ENCODE results near the gene CIAO2B. TPM values are rescaled to one million over a fixed set of nuclear protein-coding genes. Genes with fewer than 3 reads are reported as not detected.

CIAO2B gene
- total RNA-seq, 5 donors from 2014 or later (not counting 1 experiment from before 2014, with no cell fraction given) = 55.3 to 66.8 (median 62.4) TPM

DNA sequence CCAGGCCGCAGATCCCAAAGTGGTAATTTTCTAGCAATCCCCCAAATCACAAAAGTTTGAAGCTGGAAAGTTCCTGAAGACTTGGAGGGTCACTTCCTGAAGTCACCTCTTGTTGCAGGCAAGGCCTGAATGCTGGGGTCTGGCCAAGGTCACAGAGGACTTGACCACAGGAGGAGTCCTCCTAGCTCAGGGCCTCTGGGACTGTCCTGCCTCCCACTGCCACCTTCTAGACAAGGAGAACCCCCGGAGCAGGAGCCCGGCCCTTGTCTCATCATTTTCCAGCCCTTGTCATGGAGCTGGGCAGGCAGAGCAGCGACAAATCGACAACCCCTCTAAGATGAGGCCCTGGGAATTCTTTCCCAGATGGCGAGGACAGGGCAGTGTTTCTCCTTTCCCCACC is 15.8 kb downstream of the CIAO2B start:
- Histone ChIP-seq H3K27me3 (replicated peaks in 1 of 2; ENCODE audit: control insufficient read depth in 2 of 2, extremely low read depth in 1 of 2, insufficient read depth in 2 of 2, low read length in 1 of 2) (peaks cover 0 to 60% of the 10 kb centered on the region in 2 experiments), H3K4me3 (ENCODE audit: control insufficient read depth in 1 of 2, extremely low read depth in 1 of 2, low read length in 1 of 2) (no peak overlapping the region), H3K36me3 (ENCODE audit: control insufficient read depth in 2 of 2, extremely low read depth in 1 of 2, insufficient read depth in 1 of 2, low read length in 1 of 2) (no peaks in the 10 kb centered on the region), H3K4me1 (ENCODE audit: control insufficient read depth in 1 of 2, extremely low read depth in 1 of 2, insufficient read depth in 2 of 2, low read length in 2 of 2) (no peaks in the 10 kb centered on the region), H3K27ac (ENCODE audit: low read length) (no peak overlapping the region), H3K9me3 (no peaks in the 10 kb centered on the region)
- 78% methylated on average over 5 of the region's 6 CpGs for WGBS (ENCODE audit: insufficient coverage)
- Mint-ChIP-seq H3K4me3 (no peak overlapping the region), H3K36me3 (no peaks in the 10 kb centered on the region), H3K27me3 (peaks cover 13 to 31% of the 10 kb centered on the region in 2 donors), H3K27ac (no peak overlapping the region), H3K4me1 (peaks cover 0 to 2% (median 0%) of the 10 kb centered on the region in 3 donors), H3K9me3 (no peaks in the 10 kb centered on the region)
- no peak for ATAC-seq (replicated peaks in 1 of 4)
- DNase-seq = no peak
- CTCF ChIA-PET = no interaction called here
- POLR2A ChIA-PET = no interaction called here

DNA sequence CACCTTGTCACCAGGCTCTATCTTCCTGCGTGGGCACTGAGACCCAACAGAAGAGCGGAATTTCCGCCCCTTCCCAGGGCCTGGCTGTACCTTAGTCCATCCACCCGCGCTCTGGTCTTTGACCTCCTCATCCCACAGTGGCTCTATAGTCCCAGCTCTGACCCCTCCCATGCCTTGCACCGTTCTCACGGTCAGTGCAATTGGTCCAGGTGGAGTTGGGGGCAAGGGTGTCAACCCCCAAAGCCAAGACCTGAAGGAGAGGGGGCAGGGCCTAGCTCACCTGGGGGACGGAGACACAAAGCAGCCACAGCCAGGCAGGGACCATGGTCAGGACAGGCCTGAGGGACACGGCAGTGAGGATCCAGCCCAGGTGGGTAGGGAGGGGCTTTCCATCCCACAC is 16.5 kb downstream of the CIAO2B start:
- Mint-ChIP-seq H3K27ac (no peak overlapping the region), H3K4me1 (no peaks in the 10 kb centered on the region), H3K27me3 (peaks cover 9 to 24% of the 10 kb centered on the region in 2 donors), H3K36me3 (no peaks in the 10 kb centered on the region), H3K9me3 (no peaks in the 10 kb centered on the region), H3K4me3 (no peak overlapping the region)
- Histone ChIP-seq H3K4me1 (ENCODE audit: control insufficient read depth in 1 of 2, extremely low read depth in 1 of 2, insufficient read depth in 2 of 2, low read length in 2 of 2) (no peaks in the 10 kb centered on the region), H3K4me3 (ENCODE audit: control insufficient read depth in 1 of 2, extremely low read depth in 1 of 2, low read length in 1 of 2) (no peak overlapping the region), H3K36me3 (ENCODE audit: control insufficient read depth in 2 of 2, extremely low read depth in 1 of 2, insufficient read depth in 1 of 2, low read length in 1 of 2) (no peaks in the 10 kb centered on the region), H3K9me3 (no peaks in the 10 kb centered on the region), H3K27me3 (replicated peaks in 1 of 2; ENCODE audit: control insufficient read depth in 2 of 2, extremely low read depth in 1 of 2, insufficient read depth in 2 of 2, low read length in 1 of 2) (peaks cover 0 to 57% of the 10 kb centered on the region in 2 experiments), H3K27ac (ENCODE audit: low read length) (no peak overlapping the region)
- WGBS (ENCODE audit: insufficient coverage) = 80% methylated on average over 3 of the region's 9 CpGs
- POLR2A ChIA-PET = no interaction called here
- no peak for DNase-seq
- CTCF ChIA-PET = no interaction called here
- ATAC-seq (replicated peaks in 1 of 4) = no peak

DNA sequence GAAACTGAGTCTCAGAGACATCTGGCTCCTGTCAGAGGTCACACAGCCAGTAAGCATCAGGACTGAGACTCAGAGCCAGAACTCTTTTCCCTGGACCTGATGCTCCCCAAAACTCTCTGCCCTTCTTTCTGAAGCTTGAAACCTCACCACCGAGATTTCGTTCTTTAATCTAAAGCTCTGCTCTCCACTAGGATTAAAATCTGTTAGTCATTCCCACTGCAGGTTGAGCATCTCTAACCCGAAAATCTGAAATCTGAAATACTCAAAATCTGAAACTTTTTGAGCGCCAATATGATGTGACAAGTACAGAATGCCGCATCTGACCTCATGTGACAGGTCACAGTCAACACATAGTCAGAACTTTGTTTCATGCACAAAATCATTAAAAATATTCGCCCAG is 17.7 kb downstream of the CIAO2B start:
- H3K9me3 ChIP-seq = no peaks in the 10 kb centered on the region
- H3K27ac ChIP-seq (ENCODE audit: low read length) = no peak overlapping the region
- no peak overlapping the region for H3K4me3 ChIP-seq (ENCODE audit: control insufficient read depth in 1 of 2, extremely low read depth in 1 of 2, low read length in 1 of 2)
- Mint-ChIP-seq H3K36me3 (no peaks in the 10 kb centered on the region), H3K9me3 (no peaks in the 10 kb centered on the region), H3K4me3 (no peak overlapping the region), H3K27ac (no peak overlapping the region), H3K27me3 (peaks cover 6 to 19% of the 10 kb centered on the region in 2 donors), H3K4me1 (no peaks in the 10 kb centered on the region)
- POLR2A ChIA-PET = no interaction called here
- no peak for ATAC-seq (replicated peaks in 1 of 4)
- no peak for DNase-seq
- H3K36me3 ChIP-seq (ENCODE audit: control insufficient read depth in 2 of 2, extremely low read depth in 1 of 2, insufficient read depth in 1 of 2, low read length in 1 of 2) = no peaks in the 10 kb centered on the region
- CTCF ChIA-PET = no interaction called here
- no peaks in the 10 kb centered on the region for H3K4me1 ChIP-seq (ENCODE audit: control insufficient read depth in 1 of 2, extremely low read depth in 1 of 2, insufficient read depth in 2 of 2, low read length in 2 of 2)
- WGBS (ENCODE audit: insufficient coverage) = 70% methylated on average over 3 of the region's 6 CpGs
- H3K27me3 ChIP-seq (replicated peaks in 1 of 2; ENCODE audit: control insufficient read depth in 2 of 2, extremely low read depth in 1 of 2, insufficient read depth in 2 of 2, low read length in 1 of 2) = peaks cover 0 to 54% of the 10 kb centered on the region in 2 experiments

DNA sequence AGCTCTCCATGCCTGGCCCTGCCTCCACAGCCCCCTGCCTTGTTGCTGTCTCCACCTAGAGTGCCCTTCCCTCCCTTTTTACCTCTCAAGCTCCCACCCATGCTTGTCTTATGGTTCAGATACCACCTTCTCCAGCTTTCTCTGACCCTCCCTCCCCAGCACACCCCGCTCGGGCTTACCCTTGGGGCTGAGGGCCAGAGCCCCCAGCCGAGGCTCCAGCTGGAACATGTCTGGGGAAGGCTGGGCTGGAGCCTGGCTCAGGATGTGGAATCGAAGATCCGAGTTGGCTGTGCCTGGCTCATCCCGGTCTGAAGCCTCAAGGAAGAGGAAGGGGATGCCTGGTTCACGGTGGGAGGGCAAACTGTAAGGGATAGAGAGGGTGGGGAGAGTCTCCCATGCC is 19.2 kb downstream of the CIAO2B start:
- no peak overlapping the region for H3K27ac Mint-ChIP-seq
- WGBS (ENCODE audit: insufficient coverage) = 90% methylated on average over 2 of the region's 7 CpGs
- ChIA-PET POLR2A (no interaction called here), CTCF (no interaction called here)
- DNase-seq (no peak), ATAC-seq (replicated peaks in 1 of 4) (no peak)
- no peaks in the 10 kb centered on the region for H3K36me3 Mint-ChIP-seq
- Histone ChIP-seq H3K36me3 (ENCODE audit: control insufficient read depth in 2 of 2, extremely low read depth in 1 of 2, insufficient read depth in 1 of 2, low read length in 1 of 2) (no peaks in the 10 kb centered on the region), H3K4me1 (ENCODE audit: control insufficient read depth in 1 of 2, extremely low read depth in 1 of 2, insufficient read depth in 2 of 2, low read length in 2 of 2) (no peaks in the 10 kb centered on the region), H3K27ac (ENCODE audit: low read length) (no peak overlapping the region), H3K9me3 (no peaks in the 10 kb centered on the region), H3K4me3 (ENCODE audit: control insufficient read depth in 1 of 2, extremely low read depth in 1 of 2, low read length in 1 of 2) (no peak overlapping the region), H3K27me3 (replicated peaks in 1 of 2; ENCODE audit: control insufficient read depth in 2 of 2, extremely low read depth in 1 of 2, insufficient read depth in 2 of 2, low read length in 1 of 2) (peaks cover 0 to 47% of the 10 kb centered on the region in 2 experiments)
- H3K9me3 Mint-ChIP-seq = no peaks in the 10 kb centered on the region
- no peak overlapping the region for H3K4me3 Mint-ChIP-seq
- H3K27me3 Mint-ChIP-seq = peaks cover 3 to 10% of the 10 kb centered on the region in 2 donors
- no peaks in the 10 kb centered on the region for H3K4me1 Mint-ChIP-seq

DNA sequence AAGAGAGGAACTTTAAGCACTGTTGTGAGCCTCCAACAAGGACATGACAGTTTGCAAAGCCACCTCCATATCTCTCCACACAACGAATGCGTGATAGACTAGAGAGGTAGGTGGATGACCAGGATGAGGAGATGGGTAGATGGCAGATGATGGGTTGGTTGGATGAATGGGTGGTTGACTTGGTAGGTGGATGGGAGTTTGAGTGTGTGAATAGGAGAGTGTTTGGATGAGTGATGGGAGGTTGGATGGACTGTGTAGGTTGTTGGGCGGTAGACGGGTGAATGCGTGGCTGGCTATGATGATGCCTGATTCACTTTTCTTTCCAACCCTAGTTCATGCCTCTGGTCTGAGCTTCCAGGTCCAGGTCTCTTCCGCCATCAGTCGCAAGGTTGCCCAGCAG is 19.7 kb downstream of the CIAO2B start:
- no CpG with 5 or more reads among the region's 7 CpGs for WGBS (ENCODE audit: insufficient coverage)
- Mint-ChIP-seq H3K9me3 (no peaks in the 10 kb centered on the region), H3K4me3 (no peak overlapping the region), H3K4me1 (no peaks in the 10 kb centered on the region), H3K27ac (no peak overlapping the region), H3K36me3 (no peaks in the 10 kb centered on the region), H3K27me3 (peaks cover 3 to 8% of the 10 kb centered on the region in 2 donors)
- H3K9me3 ChIP-seq = no peaks in the 10 kb centered on the region
- peaks cover 0 to 42% of the 10 kb centered on the region in 2 experiments for H3K27me3 ChIP-seq (replicated peaks in 1 of 2; ENCODE audit: control insufficient read depth in 2 of 2, extremely low read depth in 1 of 2, insufficient read depth in 2 of 2, low read length in 1 of 2)
- no peaks in the 10 kb centered on the region for H3K4me1 ChIP-seq (ENCODE audit: control insufficient read depth in 1 of 2, extremely low read depth in 1 of 2, insufficient read depth in 2 of 2, low read length in 2 of 2)
- no peak overlapping the region for H3K27ac ChIP-seq (ENCODE audit: low read length)
- no peaks in the 10 kb centered on the region for H3K36me3 ChIP-seq (ENCODE audit: control insufficient read depth in 2 of 2, extremely low read depth in 1 of 2, insufficient read depth in 1 of 2, low read length in 1 of 2)
- no peak overlapping the region for H3K4me3 ChIP-seq (ENCODE audit: control insufficient read depth in 1 of 2, extremely low read depth in 1 of 2, low read length in 1 of 2)
- POLR2A ChIA-PET = no interaction called here
- CTCF ChIA-PET = no interaction called here
- ATAC-seq (replicated peaks in 1 of 4) (no peak), DNase-seq (no peak)

DNA sequence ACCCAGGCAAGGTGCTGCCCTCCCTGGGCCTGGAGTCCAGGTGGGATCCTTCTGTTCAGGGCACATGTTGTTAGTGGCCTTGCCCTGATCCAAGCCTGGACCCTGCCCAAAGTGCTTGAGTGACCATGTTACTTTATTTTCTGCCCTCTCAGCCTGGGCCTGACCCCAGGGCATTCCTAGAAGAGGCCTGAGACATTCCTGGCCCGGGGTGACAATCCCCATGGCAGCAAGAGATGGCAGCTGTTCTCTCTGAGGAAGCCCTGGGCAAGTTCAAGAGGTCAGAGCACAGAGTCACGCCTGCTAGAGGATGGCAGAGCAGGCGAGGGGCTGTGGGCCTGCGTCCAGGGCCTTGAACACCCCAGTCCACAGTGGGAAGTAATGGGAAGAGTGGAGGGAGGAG is 20.5 kb downstream of the CIAO2B start:
- H3K9me3 ChIP-seq = no peaks in the 10 kb centered on the region
- no peak overlapping the region for H3K4me3 ChIP-seq (ENCODE audit: control insufficient read depth in 1 of 2, extremely low read depth in 1 of 2, low read length in 1 of 2)
- CTCF ChIA-PET = no interaction called here
- no peaks in the 10 kb centered on the region for H3K9me3 Mint-ChIP-seq
- H3K4me3 Mint-ChIP-seq = no peak overlapping the region
- H3K4me1 Mint-ChIP-seq = no peaks in the 10 kb centered on the region
- DNase-seq (no peak), ATAC-seq (replicated peaks in 1 of 4) (no peak)
- POLR2A ChIA-PET = no interaction called here
- H3K4me1 ChIP-seq (ENCODE audit: control insufficient read depth in 1 of 2, extremely low read depth in 1 of 2, insufficient read depth in 2 of 2, low read length in 2 of 2) = no peaks in the 10 kb centered on the region
- H3K36me3 Mint-ChIP-seq = no peaks in the 10 kb centered on the region
- no peak overlapping the region for H3K27ac Mint-ChIP-seq
- H3K27ac ChIP-seq (ENCODE audit: low read length) = no peak overlapping the region
- peaks cover 0 to 4% of the 10 kb centered on the region in 2 donors for H3K27me3 Mint-ChIP-seq
- peaks cover 0 to 36% of the 10 kb centered on the region in 2 experiments for H3K27me3 ChIP-seq (replicated peaks in 1 of 2; ENCODE audit: control insufficient read depth in 2 of 2, extremely low read depth in 1 of 2, insufficient read depth in 2 of 2, low read length in 1 of 2)
- 39% methylated on average over 2 of the region's 4 CpGs for WGBS (ENCODE audit: insufficient coverage)
- no peaks in the 10 kb centered on the region for H3K36me3 ChIP-seq (ENCODE audit: control insufficient read depth in 2 of 2, extremely low read depth in 1 of 2, insufficient read depth in 1 of 2, low read length in 1 of 2)

DNA sequence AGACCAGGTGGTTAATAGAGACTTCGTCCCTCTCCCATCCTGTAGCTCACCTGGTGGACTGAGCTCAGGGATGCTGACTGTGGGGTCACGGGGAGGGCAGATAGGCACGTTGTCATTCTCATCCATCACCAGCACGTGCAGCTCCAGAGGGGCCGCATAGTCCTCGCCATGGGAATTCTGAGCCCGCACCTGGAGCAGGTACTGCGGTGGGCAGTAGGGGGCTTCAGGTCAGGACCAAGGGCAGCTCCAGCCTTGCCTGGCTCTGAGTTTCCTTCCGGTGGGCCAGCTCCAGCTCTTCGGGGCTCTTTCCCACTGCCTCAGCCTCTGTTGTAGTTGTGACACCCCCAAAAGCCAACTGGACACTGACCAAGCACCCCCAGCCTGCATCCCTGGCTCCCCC is 21.1 kb downstream of the CIAO2B start:
- H3K4me1 Mint-ChIP-seq = no peaks in the 10 kb centered on the region
- no peaks in the 10 kb centered on the region for H3K9me3 Mint-ChIP-seq
- H3K36me3 ChIP-seq (ENCODE audit: control insufficient read depth in 2 of 2, extremely low read depth in 1 of 2, insufficient read depth in 1 of 2, low read length in 1 of 2) = no peaks in the 10 kb centered on the region
- H3K36me3 Mint-ChIP-seq = no peaks in the 10 kb centered on the region
- no peak overlapping the region for H3K27ac ChIP-seq (ENCODE audit: low read length)
- H3K9me3 ChIP-seq = no peaks in the 10 kb centered on the region
- no peaks in the 10 kb centered on the region for H3K4me1 ChIP-seq (ENCODE audit: control insufficient read depth in 1 of 2, extremely low read depth in 1 of 2, insufficient read depth in 2 of 2, low read length in 2 of 2)
- H3K4me3 Mint-ChIP-seq = no peak overlapping the region
- H3K4me3 ChIP-seq (ENCODE audit: control insufficient read depth in 1 of 2, extremely low read depth in 1 of 2, low read length in 1 of 2) = no peak overlapping the region
- peaks cover 0 to 29% of the 10 kb centered on the region in 2 experiments for H3K27me3 ChIP-seq (replicated peaks in 1 of 2; ENCODE audit: control insufficient read depth in 2 of 2, extremely low read depth in 1 of 2, insufficient read depth in 2 of 2, low read length in 1 of 2)
- ATAC-seq (replicated peaks in 1 of 4) = no peak
- CTCF ChIA-PET = no interaction called here
- peaks cover 0 to 4% of the 10 kb centered on the region in 2 donors for H3K27me3 Mint-ChIP-seq
- no peak for DNase-seq
- POLR2A ChIA-PET = no interaction called here
- H3K27ac Mint-ChIP-seq = no peak overlapping the region
- 71% methylated on average over 6 of the region's 10 CpGs for WGBS (ENCODE audit: insufficient coverage)
